H1 (cell line): Measurements from ENCODE around the gene BIRC2. TPM values are rescaled to one million over a fixed set of nuclear protein-coding genes. Genes with fewer than 3 reads are reported as not detected.

Source experiments
- BRCA1 ChIP-seq: IDR thresholded peaks from 2 replicates; pipeline ENCODE4 v1.6.1; 2012; ENCODE audit warnings: low read depth, low read length, improper control_type of control experiment
- CTBP2 ChIP-seq: IDR thresholded peaks from 2 replicates; pipeline ENCODE4 v1.7.0; 2011; ENCODE audit warnings: borderline replicate concordance, mild to moderate bottlenecking, moderate library complexity, mixed read lengths, low read length; ENCODE audit not compliant: insufficient read depth, insufficient read length
- POLR2A ChIP-seq, 2 experiments: IDR thresholded peaks; 1 replicate in 1 of 2; 2 replicates in 1 of 2; pipeline ENCODE4 v1.6.1; 2011; ENCODE audit warnings: low read depth in 2 of 2, low read length in 2 of 2, mild to moderate bottlenecking in 2 of 2; ENCODE audit errors: control extremely low read depth in 1 of 2
- RBBP5 ChIP-seq: IDR thresholded peaks from 2 replicates; pipeline ENCODE4 v1.7.1; 2012; ENCODE audit warnings: low read depth, mild to moderate bottlenecking, inconsistent platforms, low read length, moderate library complexity, borderline replicate concordance
- polyA plus RNA-seq, 7 experiments: library from polyadenylated mRNA; depleted of rRNA in 3 of 7; stranded (reverse) in 5 of 7; unstranded in 2 of 7; fragments of >200 nt in 5 of 7; fragments of 200-250 nt in 2 of 7; gene quantifications; 1 replicate in 5 of 7; 2 replicates in 1 of 7; 4 replicates in 1 of 7; pipeline versions ENCODE4 v1.2.1 to v1.2.3, GENCODE V29; 2011 to 2013; ENCODE audit warnings: missing spikeins in 2 of 7, mixed read lengths in 2 of 7
- total RNA-seq: library from RNA; stranded (reverse); fragmentation: NEBNext Ultra II Directional; extraction: Animal tissue kit (Norgen Biotek cat#: 25700); gene quantifications from 2 replicates; pipeline ENCODE4 v1.2.1, GENCODE V29; 2021
- TF ChIP-seq, protein P1 (sequence below): fragments of 300-600 bp; sonication (generic); IDR thresholded peaks from 2 replicates; pipeline ENCODE4 v1.7.1; 2012; ENCODE audit warnings: low read length, moderate library complexity, mild to moderate bottlenecking, inconsistent platforms; ENCODE audit not compliant: insufficient replicate concordance

BIRC2 gene
- total and polyA plus RNA-seq, 2 of the 8 experiments (the other 6 are each of a cell fraction or from before 2014, with no cell fraction given): 18.4 to 24.7 TPM

DNA sequence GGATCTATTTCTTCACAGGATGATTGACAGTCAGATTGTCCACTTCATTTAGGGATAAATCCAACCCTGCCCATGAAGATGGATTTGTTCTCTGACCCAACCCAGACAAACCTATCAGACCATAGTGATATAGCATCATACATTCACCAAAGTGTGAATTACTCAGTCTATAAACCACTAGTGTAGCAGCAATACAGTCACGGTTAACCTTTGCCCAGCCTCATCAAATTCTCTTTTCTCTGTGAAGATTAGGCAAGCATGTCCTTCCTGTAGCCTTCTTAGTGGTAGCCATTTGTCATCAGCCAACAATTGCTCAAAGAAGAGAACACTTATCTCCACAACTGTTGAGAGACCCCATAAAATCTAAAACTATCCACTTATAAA lies 14.4 kb upstream of the BIRC2 start (continued):
- TF ChIP-seq, protein P1, sequence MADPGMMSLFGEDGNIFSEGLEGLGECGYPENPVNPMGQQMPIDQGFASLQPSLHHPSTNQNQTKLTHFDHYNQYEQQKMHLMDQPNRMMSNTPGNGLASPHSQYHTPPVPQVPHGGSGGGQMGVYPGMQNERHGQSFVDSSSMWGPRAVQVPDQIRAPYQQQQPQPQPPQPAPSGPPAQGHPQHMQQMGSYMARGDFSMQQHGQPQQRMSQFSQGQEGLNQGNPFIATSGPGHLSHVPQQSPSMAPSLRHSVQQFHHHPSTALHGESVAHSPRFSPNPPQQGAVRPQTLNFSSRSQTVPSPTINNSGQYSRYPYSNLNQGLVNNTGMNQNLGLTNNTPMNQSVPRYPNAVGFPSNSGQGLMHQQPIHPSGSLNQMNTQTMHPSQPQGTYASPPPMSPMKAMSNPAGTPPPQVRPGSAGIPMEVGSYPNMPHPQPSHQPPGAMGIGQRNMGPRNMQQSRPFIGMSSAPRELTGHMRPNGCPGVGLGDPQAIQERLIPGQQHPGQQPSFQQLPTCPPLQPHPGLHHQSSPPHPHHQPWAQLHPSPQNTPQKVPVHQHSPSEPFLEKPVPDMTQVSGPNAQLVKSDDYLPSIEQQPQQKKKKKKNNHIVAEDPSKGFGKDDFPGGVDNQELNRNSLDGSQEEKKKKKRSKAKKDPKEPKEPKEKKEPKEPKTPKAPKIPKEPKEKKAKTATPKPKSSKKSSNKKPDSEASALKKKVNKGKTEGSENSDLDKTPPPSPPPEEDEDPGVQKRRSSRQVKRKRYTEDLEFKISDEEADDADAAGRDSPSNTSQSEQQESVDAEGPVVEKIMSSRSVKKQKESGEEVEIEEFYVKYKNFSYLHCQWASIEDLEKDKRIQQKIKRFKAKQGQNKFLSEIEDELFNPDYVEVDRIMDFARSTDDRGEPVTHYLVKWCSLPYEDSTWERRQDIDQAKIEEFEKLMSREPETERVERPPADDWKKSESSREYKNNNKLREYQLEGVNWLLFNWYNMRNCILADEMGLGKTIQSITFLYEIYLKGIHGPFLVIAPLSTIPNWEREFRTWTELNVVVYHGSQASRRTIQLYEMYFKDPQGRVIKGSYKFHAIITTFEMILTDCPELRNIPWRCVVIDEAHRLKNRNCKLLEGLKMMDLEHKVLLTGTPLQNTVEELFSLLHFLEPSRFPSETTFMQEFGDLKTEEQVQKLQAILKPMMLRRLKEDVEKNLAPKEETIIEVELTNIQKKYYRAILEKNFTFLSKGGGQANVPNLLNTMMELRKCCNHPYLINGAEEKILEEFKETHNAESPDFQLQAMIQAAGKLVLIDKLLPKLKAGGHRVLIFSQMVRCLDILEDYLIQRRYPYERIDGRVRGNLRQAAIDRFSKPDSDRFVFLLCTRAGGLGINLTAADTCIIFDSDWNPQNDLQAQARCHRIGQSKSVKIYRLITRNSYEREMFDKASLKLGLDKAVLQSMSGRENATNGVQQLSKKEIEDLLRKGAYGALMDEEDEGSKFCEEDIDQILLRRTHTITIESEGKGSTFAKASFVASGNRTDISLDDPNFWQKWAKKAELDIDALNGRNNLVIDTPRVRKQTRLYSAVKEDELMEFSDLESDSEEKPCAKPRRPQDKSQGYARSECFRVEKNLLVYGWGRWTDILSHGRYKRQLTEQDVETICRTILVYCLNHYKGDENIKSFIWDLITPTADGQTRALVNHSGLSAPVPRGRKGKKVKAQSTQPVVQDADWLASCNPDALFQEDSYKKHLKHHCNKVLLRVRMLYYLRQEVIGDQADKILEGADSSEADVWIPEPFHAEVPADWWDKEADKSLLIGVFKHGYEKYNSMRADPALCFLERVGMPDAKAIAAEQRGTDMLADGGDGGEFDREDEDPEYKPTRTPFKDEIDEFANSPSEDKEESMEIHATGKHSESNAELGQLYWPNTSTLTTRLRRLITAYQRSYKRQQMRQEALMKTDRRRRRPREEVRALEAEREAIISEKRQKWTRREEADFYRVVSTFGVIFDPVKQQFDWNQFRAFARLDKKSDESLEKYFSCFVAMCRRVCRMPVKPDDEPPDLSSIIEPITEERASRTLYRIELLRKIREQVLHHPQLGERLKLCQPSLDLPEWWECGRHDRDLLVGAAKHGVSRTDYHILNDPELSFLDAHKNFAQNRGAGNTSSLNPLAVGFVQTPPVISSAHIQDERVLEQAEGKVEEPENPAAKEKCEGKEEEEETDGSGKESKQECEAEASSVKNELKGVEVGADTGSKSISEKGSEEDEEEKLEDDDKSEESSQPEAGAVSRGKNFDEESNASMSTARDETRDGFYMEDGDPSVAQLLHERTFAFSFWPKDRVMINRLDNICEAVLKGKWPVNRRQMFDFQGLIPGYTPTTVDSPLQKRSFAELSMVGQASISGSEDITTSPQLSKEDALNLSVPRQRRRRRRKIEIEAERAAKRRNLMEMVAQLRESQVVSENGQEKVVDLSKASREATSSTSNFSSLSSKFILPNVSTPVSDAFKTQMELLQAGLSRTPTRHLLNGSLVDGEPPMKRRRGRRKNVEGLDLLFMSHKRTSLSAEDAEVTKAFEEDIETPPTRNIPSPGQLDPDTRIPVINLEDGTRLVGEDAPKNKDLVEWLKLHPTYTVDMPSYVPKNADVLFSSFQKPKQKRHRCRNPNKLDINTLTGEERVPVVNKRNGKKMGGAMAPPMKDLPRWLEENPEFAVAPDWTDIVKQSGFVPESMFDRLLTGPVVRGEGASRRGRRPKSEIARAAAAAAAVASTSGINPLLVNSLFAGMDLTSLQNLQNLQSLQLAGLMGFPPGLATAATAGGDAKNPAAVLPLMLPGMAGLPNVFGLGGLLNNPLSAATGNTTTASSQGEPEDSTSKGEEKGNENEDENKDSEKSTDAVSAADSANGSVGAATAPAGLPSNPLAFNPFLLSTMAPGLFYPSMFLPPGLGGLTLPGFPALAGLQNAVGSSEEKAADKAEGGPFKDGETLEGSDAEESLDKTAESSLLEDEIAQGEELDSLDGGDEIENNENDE: no peak
- TF ChIP-seq RBBP5 (no peak), POLR2A (IDR thresholded peaks at IDR 0.05; ENCODE audit: control extremely low read depth in 1 of 2, low read depth in 2 of 2, low read length in 2 of 2) (no peak), CTBP2 (no peak), BRCA1 (no peak)
